Measurements from ENCODE around the gene TOLLIP.
A peak's percentile ranks its signal among the peaks of the same experiment; 100 is the strongest.

TOLLIP gene

DNA sequence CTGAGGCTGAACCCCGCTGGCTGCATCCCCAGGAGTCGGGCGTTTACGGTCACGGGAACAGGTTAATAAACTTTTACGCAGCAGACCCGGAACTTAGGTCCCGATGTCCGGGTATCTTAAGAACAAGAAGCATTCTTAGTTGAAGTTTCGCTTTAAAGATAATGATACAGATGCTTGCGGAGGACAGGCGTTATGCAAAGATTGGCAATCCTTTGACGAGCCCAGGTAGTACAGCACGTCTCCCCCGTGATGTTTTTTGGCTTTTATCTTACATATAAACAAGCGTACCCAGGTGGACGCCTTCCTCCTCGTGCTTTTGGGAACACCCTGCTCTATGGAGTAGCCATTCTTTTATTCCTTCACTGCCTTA lies 871 bp upstream of the TOLLIP start:
- TF ChIP-seq, protein P1, sequence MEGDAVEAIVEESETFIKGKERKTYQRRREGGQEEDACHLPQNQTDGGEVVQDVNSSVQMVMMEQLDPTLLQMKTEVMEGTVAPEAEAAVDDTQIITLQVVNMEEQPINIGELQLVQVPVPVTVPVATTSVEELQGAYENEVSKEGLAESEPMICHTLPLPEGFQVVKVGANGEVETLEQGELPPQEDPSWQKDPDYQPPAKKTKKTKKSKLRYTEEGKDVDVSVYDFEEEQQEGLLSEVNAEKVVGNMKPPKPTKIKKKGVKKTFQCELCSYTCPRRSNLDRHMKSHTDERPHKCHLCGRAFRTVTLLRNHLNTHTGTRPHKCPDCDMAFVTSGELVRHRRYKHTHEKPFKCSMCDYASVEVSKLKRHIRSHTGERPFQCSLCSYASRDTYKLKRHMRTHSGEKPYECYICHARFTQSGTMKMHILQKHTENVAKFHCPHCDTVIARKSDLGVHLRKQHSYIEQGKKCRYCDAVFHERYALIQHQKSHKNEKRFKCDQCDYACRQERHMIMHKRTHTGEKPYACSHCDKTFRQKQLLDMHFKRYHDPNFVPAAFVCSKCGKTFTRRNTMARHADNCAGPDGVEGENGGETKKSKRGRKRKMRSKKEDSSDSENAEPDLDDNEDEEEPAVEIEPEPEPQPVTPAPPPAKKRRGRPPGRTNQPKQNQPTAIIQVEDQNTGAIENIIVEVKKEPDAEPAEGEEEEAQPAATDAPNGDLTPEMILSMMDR (IDR thresholded peaks at IDR 0.05; ENCODE audit: low read depth, low read length), result no peak
- peaks cover 31% of the 10 kb centered on the region for H3K9me3 ChIP-seq (ENCODE audit: severe bottlenecking)
- no peaks in the 10 kb centered on the region for H3K27me3 ChIP-seq (ENCODE audit: insufficient read depth, low read depth, severe bottlenecking)
- no peak for DNase-seq
- H3K27ac ChIP-seq, result peak overlapping the region; percentile 89
- H3K36me3 ChIP-seq, result peaks cover 14% of the 10 kb centered on the region
- H3K4me3 ChIP-seq (ENCODE audit: low read depth, low read length), result no peak overlapping the region

DNA sequence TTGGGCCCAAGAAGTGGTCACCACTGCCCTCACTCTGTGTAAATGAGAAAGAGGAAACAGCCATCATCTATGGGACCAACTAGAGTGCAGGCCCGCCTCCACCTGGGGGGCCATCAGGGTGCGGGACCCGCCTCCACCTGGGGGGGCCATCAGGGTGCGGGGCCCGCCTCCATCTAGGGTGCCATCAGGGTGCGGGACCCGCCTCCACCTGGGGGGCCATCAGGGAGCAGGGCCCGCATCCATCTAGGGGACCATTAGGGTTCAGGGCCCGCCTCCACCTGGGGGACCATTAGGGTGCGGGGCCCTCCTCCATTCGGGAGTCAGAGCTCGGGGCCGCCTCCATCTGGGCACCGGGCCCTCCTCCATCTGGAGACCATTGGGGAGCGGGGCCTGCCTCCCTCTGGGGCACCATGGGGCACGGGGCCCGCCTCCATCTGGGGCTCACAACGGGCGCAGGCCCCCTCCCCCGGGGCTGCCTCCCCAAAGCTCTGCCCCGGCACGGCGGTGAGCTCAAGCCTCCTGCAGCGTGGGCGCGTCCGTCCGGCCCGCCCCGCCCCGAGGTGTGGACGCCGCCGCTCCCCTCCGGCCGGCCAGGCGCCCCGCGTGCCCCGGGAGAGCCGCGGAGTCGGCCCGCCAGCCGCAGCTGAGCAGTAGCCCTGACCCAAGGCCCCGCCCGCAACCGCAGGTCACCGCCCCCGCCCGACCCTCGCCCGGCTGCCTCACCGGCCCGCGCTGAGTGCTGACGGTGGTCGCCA lies 512 bp downstream of the TOLLIP start:
- Histone ChIP-seq H3K9me3 (ENCODE audit: severe bottlenecking) (peaks cover 23% of the 10 kb centered on the region), H3K36me3 (peaks cover 19% of the 10 kb centered on the region), H3K4me3 (ENCODE audit: low read depth, low read length) (peak overlapping the region; percentile 62), H3K27me3 (ENCODE audit: insufficient read depth, low read depth, severe bottlenecking) (no peaks in the 10 kb centered on the region), H3K27ac (peak overlapping the region; percentile 80)
- DNase-seq, result no peak
- TF ChIP-seq, protein P1 (IDR thresholded peaks at IDR 0.05; ENCODE audit: low read depth, low read length), result no peak

DNA sequence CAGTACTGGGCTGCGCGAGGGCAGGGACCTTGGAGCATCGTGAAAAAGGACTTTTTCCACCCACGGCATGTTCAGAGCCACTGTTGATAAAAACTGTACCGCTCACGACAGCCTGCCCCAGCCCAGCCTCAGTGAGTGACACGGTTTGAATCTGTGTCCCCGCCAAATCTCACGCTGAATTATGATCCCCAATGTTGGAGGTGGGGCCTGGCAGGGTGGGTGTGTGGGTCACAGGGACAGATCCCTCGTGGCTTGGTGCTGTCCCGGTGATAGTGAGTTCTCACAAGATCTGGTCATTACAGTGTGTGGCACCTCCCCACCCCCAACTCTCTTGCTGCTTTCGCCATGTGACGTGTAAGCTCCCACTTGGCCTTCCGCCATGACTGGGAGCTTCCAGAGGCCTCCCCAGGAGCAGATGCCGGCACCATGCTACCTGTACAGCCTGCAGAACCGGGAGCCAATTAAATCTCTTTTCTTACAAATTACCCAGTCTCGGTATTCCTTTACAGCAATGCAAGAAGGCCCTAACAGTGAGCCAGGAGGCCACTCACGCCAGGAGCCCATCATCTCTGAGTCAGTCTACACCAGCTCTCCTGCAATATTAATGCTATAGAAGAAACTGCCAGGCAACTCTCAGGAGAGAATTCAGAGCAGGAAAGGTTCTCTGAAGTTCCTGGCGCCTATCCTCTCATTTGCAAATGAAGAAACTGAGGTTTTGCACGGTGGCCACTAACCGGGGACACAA lies 1.3 kb downstream of the TOLLIP start:
- TF ChIP-seq, protein P1 (IDR thresholded peaks at IDR 0.05; ENCODE audit: low read depth, low read length), result no peak
- Histone ChIP-seq H3K9me3 (ENCODE audit: severe bottlenecking) (peaks cover 23% of the 10 kb centered on the region), H3K4me3 (ENCODE audit: low read depth, low read length) (peak overlapping the region; percentile 62), H3K27me3 (ENCODE audit: insufficient read depth, low read depth, severe bottlenecking) (no peaks in the 10 kb centered on the region), H3K27ac (no peak overlapping the region), H3K36me3 (peaks cover 24% of the 10 kb centered on the region)
- DNase-seq, result no peak

- Histone ChIP-seq H3K27me3 (ENCODE audit: insufficient read depth, low read depth, severe bottlenecking) (no peaks in the 10 kb centered on the region), H3K27ac (no peak overlapping the region), H3K9me3 (ENCODE audit: severe bottlenecking) (peaks cover 23% of the 10 kb centered on the region), H3K4me3 (ENCODE audit: low read depth, low read length) (no peak overlapping the region), H3K36me3 (peaks cover 25% of the 10 kb centered on the region)
- DNase-seq, result no peak
- TF ChIP-seq, protein P1 (IDR thresholded peaks at IDR 0.05; ENCODE audit: low read depth, low read length), result no peak
These were observed 2.1 kb downstream of the TOLLIP start for GRCh38 chr11:1307163-1307870.

- no peak for DNase-seq
- no peaks in the 10 kb centered on the region for H3K27me3 ChIP-seq (ENCODE audit: insufficient read depth, low read depth, severe bottlenecking)
- H3K4me3 ChIP-seq (ENCODE audit: low read depth, low read length), result no peak overlapping the region
These were observed 3.0 kb downstream of the TOLLIP start for GRCh38 chr11:1306186-1307162.

More at GRCh38 chr11:1306186-1307162, 3.0 kb downstream of the TOLLIP start:
- Histone ChIP-seq H3K36me3 (peaks cover 25% of the 10 kb centered on the region), H3K9me3 (ENCODE audit: severe bottlenecking) (peaks cover 15% of the 10 kb centered on the region), H3K27ac (no peak overlapping the region)
- TF ChIP-seq, protein P1 (IDR thresholded peaks at IDR 0.05; ENCODE audit: low read depth, low read length), result no peak
